Middle frontal gyrus (tissue), 1 donor: Measurements from ENCODE around the gene TTC1.
"Not testable (repeated sequence)": the region's sequence is repeated elsewhere in the genome, so short reads cannot be mapped to it uniquely, and the experiment has no call there.

Experiments
- DNase-seq: peaks from one replicate; pipeline ENCODE4 v3.0.0-alpha.2; 2015; ENCODE audit warnings: low spot score; ENCODE audit errors: extremely low spot score

The TTC1 gene

DNA sequence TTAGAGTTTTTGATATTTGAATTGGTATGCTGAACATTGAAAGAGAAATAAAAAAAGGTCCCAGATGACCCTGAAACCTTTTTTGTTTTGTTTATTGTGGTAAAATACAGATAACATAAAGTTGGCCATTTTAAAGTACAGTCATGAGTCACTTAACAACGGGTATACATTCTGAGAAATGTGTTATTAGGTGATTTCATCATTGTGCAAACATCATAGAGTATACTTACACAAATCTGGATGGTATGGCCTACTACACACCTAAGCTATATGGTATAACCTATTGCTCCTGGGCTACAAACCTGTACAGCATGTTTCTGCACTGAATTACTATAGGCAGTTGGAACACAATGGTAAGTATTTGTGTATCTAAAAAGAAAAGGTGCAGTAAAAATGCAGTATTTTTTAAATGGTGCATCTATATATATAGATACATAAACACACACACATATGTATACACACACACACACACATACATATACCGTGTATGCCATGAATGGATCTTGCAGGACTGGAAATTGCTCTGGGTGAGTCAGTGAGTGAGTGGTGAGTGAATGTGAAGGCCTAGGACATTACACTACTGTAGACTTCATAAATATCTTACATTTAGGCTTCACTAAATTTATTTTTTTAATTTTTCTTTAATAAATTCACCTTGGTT, 31.0 kb downstream of the TTC1 start:
- DNase-seq = no peak

DNA sequence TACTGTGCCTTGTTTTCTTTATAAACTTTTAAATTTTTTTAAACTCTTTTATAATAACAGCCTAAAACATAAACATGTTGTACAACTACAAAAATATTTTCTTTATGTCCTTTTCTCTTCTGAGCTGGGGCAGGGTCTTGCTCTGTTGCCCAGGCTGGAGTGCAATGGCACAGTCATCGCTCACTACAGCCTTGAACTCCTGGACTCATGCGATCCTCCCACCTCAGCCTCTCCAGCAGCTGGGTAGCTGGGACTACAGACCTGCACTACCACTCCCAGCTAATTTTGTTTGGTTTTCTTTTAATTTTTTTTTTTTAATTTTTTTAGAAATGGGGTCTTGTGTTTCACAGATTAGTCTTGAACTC, 31.5 kb downstream of the TTC1 start:
- no peak for DNase-seq

DNA sequence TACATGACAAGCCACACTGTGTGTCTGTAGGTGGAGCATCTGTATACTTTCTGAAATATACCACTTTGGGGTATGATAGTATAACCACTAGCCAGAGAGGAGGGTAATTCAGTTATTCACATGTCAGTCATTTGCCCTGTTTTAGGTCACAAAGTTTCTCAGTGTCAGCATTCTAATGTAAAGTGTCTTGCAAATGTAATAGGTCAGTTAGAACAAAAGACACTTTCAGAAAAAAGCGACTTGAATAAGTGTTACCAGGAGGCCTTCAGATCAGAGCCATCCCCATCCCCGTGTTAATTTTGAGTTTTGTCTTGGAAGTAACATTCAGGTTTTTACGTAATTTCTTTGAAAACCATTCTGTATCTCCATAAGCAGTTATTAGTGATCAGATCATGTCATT, 33.7 kb downstream of the TTC1 start:
- no peak for DNase-seq

- DNase-seq = no peak
Observed at GRCh38 chr5:160044391-160044804, 35.5 kb downstream of the TTC1 start.

DNA sequence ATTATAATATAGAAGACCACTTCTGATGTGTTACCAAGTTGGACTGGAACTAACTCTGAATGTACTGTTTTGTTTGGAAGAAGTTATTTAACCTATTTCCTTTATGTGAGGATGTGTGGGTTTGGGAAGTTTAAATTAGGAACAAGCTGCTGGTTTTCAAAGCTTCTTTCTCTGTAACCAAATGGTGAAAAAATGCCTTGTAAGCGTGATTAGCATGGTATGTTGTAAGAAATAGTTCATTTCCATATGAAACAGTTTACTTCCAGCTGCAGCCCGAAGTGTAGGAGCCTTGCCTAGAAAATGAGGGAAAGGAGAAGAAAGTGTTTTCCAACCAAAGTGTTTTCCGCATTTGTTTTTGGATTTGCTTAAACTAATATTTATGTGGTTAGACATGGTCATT, 36.0 kb downstream of the TTC1 start:
- DNase-seq = no peak

DNA sequence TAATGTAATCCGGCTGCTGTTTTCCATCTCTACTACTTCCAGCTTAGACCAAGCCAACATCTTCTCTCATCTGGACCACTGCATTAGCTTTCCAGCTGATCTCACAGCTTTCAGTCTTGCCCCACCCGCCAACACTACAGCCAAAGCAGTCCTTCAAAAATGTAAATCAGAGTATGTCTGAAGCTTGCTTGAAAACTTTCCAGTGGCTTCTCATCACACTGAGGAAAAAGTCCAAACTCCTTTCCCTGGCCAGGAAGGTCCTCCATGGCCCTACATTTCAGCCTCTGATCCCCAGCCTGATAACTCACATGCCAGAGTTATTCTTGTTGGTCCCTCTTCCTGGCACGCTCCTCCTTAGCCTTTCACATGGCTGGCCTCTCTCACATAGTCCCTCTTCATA, 38.5 kb downstream of the TTC1 start:
- DNase-seq = no peak

GRCh38 chr5:160048131-160048530, 39.2 kb downstream of the TTC1 start:
- DNase-seq = no peak

DNA sequence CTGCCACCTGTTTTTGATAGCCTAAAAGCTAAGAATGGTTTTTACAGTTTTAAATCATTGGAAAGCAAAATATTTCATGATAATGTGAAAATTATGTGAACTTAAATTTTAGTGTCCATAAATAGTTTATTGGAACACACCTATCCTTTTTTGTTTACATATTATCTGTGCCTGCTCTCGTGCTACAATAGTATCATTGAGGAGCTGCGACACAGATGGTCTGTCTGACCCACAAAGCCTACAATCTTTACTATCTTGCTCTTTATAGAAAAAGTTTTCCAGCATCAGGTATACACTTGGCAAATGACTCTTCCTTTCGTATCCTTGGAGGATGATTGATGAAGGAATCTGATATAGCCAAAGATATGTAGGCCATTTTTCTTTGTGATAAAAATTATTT, 40.2 kb downstream of the TTC1 start:
- no peak for DNase-seq

GRCh38 chr5:160054047-160054446, 45.1 kb downstream of the TTC1 start:
- DNase-seq = no peak

DNA sequence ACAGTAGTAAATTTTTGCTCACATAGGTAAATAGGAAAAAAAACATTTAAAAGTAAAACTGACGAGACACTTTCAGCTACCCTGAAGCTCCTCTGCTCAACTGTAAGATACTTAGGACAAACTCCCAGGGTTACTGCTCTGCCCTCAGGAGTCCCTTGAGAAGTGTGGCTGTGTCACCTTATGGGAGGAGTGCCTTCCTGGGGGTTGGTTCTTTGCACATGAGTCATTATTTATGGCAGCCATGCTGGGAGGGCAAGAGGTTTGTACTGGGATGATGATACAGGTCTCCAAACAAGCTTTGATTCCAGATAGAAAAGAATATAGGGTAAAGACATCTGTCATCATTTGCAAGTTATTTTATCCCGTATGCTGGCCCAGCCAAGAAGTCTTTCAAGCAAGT, 45.9 kb downstream of the TTC1 start:
- no peak for DNase-seq

- DNase-seq = no peak
Observed at GRCh38 chr5:160057256-160057655, 48.3 kb downstream of the TTC1 start.

DNA sequence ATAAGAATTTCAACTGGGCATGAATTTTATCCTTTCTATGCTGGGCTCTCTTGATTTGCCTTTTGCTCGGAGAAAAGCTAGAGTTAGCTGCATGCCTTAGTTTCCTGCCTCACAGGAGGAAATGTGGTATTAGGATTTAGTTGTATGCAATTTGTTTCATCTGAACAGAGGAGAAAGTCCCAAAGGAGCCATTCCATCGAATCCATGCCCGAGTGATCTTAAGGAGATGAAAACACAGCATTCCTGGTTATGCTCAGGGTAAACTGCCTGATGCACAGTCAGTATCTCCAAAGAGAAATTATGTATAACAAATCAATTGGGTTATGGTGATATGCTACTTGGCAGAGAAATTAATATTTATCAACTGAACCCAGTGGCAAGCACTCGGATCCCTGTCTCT, 51.1 kb downstream of the TTC1 start:
- no peak for DNase-seq

GRCh38 chr5:160061770-160062169, 52.8 kb downstream of the TTC1 start:
- DNase-seq = no peak

- DNase-seq = no peak
Observed at GRCh38 chr5:160064417-160064810, 55.5 kb downstream of the TTC1 start.

GRCh38 chr5:160064995-160065614, 56.2 kb downstream of the TTC1 start:
- DNase-seq = no peak

GRCh38 chr5:160069120-160069519, 60.2 kb downstream of the TTC1 start:
- DNase-seq = not testable (repeated sequence)

DNA sequence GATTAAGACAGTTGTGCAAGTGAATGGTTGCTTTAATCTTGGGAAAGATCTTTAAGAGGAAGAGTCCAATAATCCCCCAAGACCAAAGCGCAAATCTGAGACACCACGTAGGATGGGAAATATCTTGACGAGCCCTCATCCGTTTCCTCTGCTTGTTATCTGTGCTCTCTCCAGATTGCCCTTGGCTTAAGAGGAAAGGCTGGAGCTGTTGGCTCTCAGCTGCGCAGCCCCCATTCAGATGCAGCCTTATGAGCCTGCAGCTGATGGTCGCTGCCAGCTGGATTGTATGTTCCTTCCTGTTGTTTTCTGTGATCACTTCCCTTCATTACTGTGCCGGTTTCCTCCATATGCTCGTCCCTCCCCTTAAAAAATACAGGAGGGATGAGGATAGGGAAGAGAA, 62.6 kb downstream of the TTC1 start:
- no peak for DNase-seq

GRCh38 chr5:160071916-160072315, 63.0 kb downstream of the TTC1 start:
- DNase-seq = no peak

- no peak for DNase-seq
Observed at GRCh38 chr5:160075073-160075472, 66.1 kb downstream of the TTC1 start.

DNA sequence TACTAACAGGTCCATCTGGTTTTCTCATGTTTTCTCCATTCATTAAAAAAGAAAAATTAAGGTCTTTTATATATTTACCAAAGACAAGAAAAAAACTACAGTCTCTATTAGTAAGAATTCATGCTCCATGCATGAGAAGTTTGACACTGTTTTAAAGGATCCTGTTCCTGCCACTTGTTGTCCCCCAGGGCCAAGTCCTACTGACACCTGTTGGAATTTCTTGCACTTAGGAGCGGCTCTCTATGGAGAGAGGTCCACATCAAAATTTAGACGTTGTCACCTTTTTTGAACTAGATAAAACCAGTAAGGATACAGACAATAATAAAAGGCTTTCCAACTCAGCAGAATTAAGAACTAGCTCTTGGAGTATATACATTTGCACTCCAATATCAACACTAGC, 68.1 kb downstream of the TTC1 start:
- DNase-seq = no peak

DNA sequence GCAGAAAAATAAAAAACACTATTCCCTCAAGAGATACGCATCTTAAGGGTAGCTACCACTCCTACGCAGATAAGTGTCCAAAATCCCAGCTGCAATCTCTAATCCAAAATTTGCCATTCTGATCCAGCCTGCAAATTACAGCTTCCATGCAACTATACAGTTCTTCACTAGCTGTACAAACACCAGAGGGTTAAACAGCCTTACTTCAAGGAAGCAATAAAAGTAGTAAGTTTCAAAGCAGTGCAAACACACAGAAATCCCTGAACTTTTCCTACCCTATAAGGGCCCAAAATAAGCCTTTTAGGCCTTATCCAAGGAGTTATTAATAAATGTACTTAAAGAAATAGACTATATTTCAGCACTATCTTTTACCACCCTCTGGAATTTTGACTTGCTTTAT, 70.8 kb downstream of the TTC1 start:
- no peak for DNase-seq

DNA sequence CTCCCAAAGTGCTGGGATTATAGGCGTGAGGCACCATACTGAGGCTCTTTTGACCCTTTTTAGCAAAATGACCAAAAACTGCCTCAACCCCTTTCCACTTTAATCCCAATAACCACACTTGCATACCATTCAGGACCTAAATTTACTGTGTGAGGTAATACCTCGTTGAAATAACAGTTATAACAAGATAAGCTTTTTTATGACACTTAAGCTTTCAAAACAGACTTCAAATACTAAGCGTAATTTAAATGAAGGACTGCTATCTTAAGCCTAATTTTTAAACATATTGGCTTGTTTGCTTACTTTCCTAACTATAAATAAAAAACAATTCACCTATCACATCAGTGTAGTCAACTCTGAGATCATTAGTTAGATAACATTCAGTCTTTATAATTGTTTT, 72.6 kb downstream of the TTC1 start:
- no peak for DNase-seq
